PFSK-1 (cell line): ENCODE data around the gene RALGPS2.

Experiments used
- FOXP2 ChIP-seq: optimal IDR thresholded peaks from 2 replicates; pipeline ENCODE3; 2011; ENCODE audit warnings: borderline replicate concordance, control low read depth, inconsistent platforms; ENCODE audit not compliant: insufficient read depth; ENCODE audit errors: extremely low read length, extremely low read depth
- SIN3A ChIP-seq: IDR thresholded peaks from 2 replicates; pipeline ENCODE4 v1.6.1; 2012; ENCODE audit warnings: mild to moderate bottlenecking, low read length, moderate library complexity, borderline replicate concordance; ENCODE audit not compliant: insufficient read depth
- TF ChIP-seq, protein P1 (sequence below), 2 experiments: IDR thresholded peaks; 2 replicates each; pipeline versions ENCODE4 v1.6.1 to v1.8.0; 2011 to 2012; ENCODE audit warnings: low read depth in 2 of 2, low read length in 2 of 2, control low read depth in 1 of 2, inconsistent platforms in 1 of 2, mild to moderate bottlenecking in 1 of 2, moderate library complexity in 1 of 2; ENCODE audit not compliant: insufficient read depth in 1 of 2

DNA sequence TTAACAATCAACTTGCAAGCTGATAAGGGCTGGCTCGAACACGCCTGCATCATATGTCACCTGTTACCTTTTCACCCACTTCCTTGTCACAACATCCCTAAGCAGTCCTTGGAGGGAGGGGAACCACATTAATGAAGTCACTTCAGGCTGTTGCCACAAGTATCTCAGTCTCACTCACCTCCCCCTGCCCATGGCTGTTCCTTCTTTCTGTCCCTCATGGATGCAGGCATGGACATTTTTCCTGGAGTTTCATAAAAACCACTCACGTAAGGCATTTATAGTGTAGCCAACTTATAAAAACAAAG, 222.6 kb downstream of the RALGPS2 start:
- TF ChIP-seq SIN3A, result no peak
- TF ChIP-seq, protein P1, sequence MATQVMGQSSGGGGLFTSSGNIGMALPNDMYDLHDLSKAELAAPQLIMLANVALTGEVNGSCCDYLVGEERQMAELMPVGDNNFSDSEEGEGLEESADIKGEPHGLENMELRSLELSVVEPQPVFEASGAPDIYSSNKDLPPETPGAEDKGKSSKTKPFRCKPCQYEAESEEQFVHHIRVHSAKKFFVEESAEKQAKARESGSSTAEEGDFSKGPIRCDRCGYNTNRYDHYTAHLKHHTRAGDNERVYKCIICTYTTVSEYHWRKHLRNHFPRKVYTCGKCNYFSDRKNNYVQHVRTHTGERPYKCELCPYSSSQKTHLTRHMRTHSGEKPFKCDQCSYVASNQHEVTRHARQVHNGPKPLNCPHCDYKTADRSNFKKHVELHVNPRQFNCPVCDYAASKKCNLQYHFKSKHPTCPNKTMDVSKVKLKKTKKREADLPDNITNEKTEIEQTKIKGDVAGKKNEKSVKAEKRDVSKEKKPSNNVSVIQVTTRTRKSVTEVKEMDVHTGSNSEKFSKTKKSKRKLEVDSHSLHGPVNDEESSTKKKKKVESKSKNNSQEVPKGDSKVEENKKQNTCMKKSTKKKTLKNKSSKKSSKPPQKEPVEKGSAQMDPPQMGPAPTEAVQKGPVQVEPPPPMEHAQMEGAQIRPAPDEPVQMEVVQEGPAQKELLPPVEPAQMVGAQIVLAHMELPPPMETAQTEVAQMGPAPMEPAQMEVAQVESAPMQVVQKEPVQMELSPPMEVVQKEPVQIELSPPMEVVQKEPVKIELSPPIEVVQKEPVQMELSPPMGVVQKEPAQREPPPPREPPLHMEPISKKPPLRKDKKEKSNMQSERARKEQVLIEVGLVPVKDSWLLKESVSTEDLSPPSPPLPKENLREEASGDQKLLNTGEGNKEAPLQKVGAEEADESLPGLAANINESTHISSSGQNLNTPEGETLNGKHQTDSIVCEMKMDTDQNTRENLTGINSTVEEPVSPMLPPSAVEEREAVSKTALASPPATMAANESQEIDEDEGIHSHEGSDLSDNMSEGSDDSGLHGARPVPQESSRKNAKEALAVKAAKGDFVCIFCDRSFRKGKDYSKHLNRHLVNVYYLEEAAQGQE (IDR thresholded peaks at IDR 0.05; ENCODE audit: insufficient read depth in 1 of 2, low read depth in 2 of 2, low read length in 2 of 2), result no peak
- TF ChIP-seq FOXP2, result no peak
